Right lobe of liver (tissue), 6 donors: ENCODE data around the gene RYR3. TPM values are rescaled to one million over a fixed set of nuclear protein-coding genes. Genes with fewer than 3 reads are reported as not detected.

Experiments used
- ATAC-seq, 4 donors: fragments of 200-7000 bp; cut with Tn5 transposase; one replicate each; pipeline ENCODE4 v1.9.1; 2020; ENCODE audit warnings: mild to moderate bottlenecking in 4 of 4, moderate library complexity in 4 of 4
- DNase-seq, 3 donors: peaks; one replicate each; pipeline ENCODE4 v3.0.0-alpha.2; 2020
- H3K27ac ChIP-seq, 3 donors: fragments of 200-600 bp; one replicate each; pipeline ENCODE4 v1.8.0; 2022
- H3K27me3 ChIP-seq, 2 donors: fragments of 200-600 bp; one replicate each; pipeline ENCODE4 v1.8.0; 2022
- H3K36me3 ChIP-seq, 4 donors: fragments of 200-600 bp; sonication (generic) in 1 of 4; one replicate each; pipeline versions ENCODE4 v1.5.1 to v1.8.0; 2017 to 2022; ENCODE audit warnings: control low read depth in 1 of 4
- H3K4me1 ChIP-seq, 4 donors: fragments of 200-600 bp; sonication (generic) in 1 of 4; one replicate each; pipeline versions ENCODE4 v1.5.1 to v1.8.0; 2017 to 2022; ENCODE audit warnings: control low read depth in 1 of 4
- H3K4me3 ChIP-seq, 3 donors: fragments of 200-600 bp; one replicate each; pipeline ENCODE4 v1.8.0; 2022
- H3K9me3 ChIP-seq, 4 donors: fragments of 200-600 bp; sonication (generic) in 1 of 4; one replicate each; pipeline versions ENCODE4 v1.5.1 to v1.8.0; 2017 to 2022; ENCODE audit warnings: control low read depth in 1 of 4
- CTCF ChIP-seq, 4 donors: fragments of 200-600 bp in 3 of 4; fragments of 450-650 bp in 1 of 4; IDR thresholded peaks; one replicate each; pipeline versions ENCODE4 v1.5.1 to v1.8.0; 2016 to 2022; ENCODE audit warnings: antibody characterized with exemption in 4 of 4, mild to moderate bottlenecking in 2 of 4
- POLR2A ChIP-seq: fragments of 450-650 bp; IDR thresholded peaks from one replicate; pipeline ENCODE4 v1.6.1; 2017; ENCODE audit warnings: antibody characterized with exemption, mild to moderate bottlenecking
- WGBS: methylation state at CpG from one replicate; pipeline ENCODE4 v1.1.6; 2018; ENCODE audit warnings: low coverage, low lambda C conversion rate; ENCODE audit not compliant: insufficient coverage; ENCODE audit errors: missing lambda C conversion rate; 5-methylcytosine and 5-hydroxymethylcytosine counted together
- intact Hi-C, 2 donors: fragments of 100-400 bp; cut with DNase I; formaldehyde crosslinking; loops; one replicate each; pipeline versions ENCODE4 v1.11.2 to v1.14.1; 2022
- total RNA-seq, 6 experiments: library from RNA; depleted of rRNA in 2 of 6; stranded (reverse); fragments of >200 nt in 2 of 6; fragmentation: NEBNext Ultra II Directional in 3 of 6; extraction: Animal tissue kit (Norgen Biotek cat#: 25700) in 3 of 6; gene quantifications; one replicate each; pipeline versions ENCODE4 v1.1.0 to v1.2.4, GENCODE V29; 2016 to 2023
- donor health status: DM: no; HTN: yes; CAD: no.
- donor health status: DM: no; HTN: no; CAD: no.
- donor health status: DM: no; HTN: no; CAD: no.
- donor health status: DM: no; HTN: yes; CAD: no.
- donor health status: DM: no; HTN: yes; CAD: no.

Gene RYR3
- total RNA-seq, 6 experiments from 2014 or later, result under 0.01 to 0.31 (median 0.05) TPM; not detected in 3

DNA sequence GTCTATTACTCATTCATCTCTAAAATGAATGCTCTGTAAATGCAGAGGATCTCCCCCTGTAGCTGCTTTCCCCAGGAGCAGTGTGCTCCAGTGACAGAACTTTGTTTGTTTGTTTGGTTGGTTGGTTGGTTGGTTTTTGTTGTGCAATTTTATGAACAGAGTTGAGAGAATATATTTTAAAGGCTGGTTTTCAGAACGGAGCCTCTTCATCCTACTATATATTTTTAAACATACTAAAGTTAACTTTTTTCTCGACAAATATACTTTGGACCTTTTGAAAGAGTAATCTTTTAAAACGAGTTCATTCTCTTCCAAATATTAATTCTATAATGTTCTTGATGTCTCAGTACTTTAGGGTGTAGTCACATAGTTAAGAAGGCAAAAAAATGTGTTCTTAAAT is 20.2 kb downstream of the RYR3 start:
- 30% methylated on average over 3 of the region's 3 CpGs for WGBS
- no peak for ATAC-seq
- Histone ChIP-seq H3K9me3 (no peaks in the 10 kb centered on the region), H3K4me3 (no peak overlapping the region), H3K4me1 (no peaks in the 10 kb centered on the region), H3K36me3 (no peaks in the 10 kb centered on the region), H3K27me3 (no peaks in the 10 kb centered on the region), H3K27ac (no peak overlapping the region)
- TF ChIP-seq CTCF (IDR thresholded peaks at IDR 0.05) (no peak), POLR2A (no peak)
- DNase-seq, result no peak
- intact Hi-C loops, result no loop called here

DNA sequence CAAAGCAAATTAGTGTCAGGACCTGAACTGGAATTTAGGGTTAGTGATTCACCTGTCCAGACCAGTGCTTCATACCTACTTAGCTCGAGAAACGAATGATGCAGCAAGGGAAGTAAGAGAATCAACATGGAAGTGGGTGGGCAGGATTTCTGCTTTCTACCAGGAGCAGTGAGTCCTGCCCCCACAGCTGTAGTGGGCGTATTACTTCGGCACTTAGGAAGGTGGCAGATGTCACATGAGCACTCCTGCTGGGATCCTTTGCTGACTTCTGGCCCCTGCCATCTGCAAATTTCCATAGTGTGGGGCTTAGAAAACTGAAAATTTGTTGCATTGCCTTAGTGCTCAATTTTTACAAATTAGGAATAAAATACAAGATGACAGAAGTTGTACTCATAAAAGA is 31.2 kb downstream of the RYR3 start:
- Histone ChIP-seq H3K27ac (no peak overlapping the region), H3K9me3 (no peaks in the 10 kb centered on the region), H3K4me3 (no peak overlapping the region), H3K36me3 (no peaks in the 10 kb centered on the region), H3K27me3 (no peaks in the 10 kb centered on the region), H3K4me1 (no peaks in the 10 kb centered on the region)
- DNase-seq (no peak), ATAC-seq (no peak)
- TF ChIP-seq CTCF (IDR thresholded peaks at IDR 0.05), result no peak
- TF ChIP-seq POLR2A, result no peak
- intact Hi-C loops, result no loop called here
- 27% methylated on average over 2 of the region's 4 CpGs for WGBS

DNA sequence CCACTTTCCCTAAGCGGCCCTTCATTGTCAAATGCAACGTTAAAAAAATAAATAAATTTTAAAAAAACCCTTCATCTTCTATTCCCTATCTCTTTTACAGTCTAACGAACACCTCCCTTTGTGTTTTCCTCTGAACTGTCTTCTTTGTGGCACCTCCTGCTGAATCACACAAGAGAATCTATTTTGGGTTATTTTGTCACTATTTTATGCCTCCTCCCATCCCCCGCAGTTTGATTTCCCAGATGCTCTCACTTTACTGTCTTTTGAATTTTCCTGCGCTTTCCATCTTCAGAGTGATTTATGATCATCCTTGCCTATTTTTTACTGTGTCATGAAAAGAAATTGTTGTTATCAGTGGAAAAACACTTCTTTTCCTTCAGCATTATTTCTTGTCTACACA is 32.5 kb downstream of the RYR3 start:
- no peaks in the 10 kb centered on the region for H3K4me1 ChIP-seq
- H3K36me3 ChIP-seq, result no peaks in the 10 kb centered on the region
- 54% methylated on average over 5 of the region's 5 CpGs for WGBS
- no peak overlapping the region for H3K27ac ChIP-seq
- no peaks in the 10 kb centered on the region for H3K27me3 ChIP-seq
- ATAC-seq, result no peak
- DNase-seq, result no peak
- TF ChIP-seq POLR2A, result no peak
- no peak for TF ChIP-seq CTCF (IDR thresholded peaks at IDR 0.05)
- H3K4me3 ChIP-seq, result no peak overlapping the region
- intact Hi-C loops, result no loop called here
- no peaks in the 10 kb centered on the region for H3K9me3 ChIP-seq

GRCh38 chr15:33344111-33344510 is 33.3 kb downstream of the RYR3 start:
- DNase-seq (no peak), ATAC-seq (no peak)
- Histone ChIP-seq H3K27ac (no peak overlapping the region), H3K9me3 (no peaks in the 10 kb centered on the region), H3K27me3 (no peaks in the 10 kb centered on the region), H3K36me3 (no peaks in the 10 kb centered on the region), H3K4me1 (no peaks in the 10 kb centered on the region), H3K4me3 (no peak overlapping the region)
- WGBS, result 72% methylated on average over 2 of the region's 2 CpGs
- intact Hi-C loops, result no loop called here
- TF ChIP-seq CTCF (IDR thresholded peaks at IDR 0.05) (no peak), POLR2A (no peak)

GRCh38 chr15:33344530-33344929 is 33.8 kb downstream of the RYR3 start:
- ATAC-seq (no peak), DNase-seq (no peak)
- no peaks in the 10 kb centered on the region for H3K27me3 ChIP-seq
- TF ChIP-seq CTCF (IDR thresholded peaks at IDR 0.05), result no peak
- TF ChIP-seq POLR2A, result no peak
- no peaks in the 10 kb centered on the region for H3K9me3 ChIP-seq
- no peak overlapping the region for H3K27ac ChIP-seq
- 69% methylated on average over 1 of the region's 1 CpG for WGBS
- no peak overlapping the region for H3K4me3 ChIP-seq
- intact Hi-C loops, result no loop called here
- H3K36me3 ChIP-seq, result no peaks in the 10 kb centered on the region
- no peaks in the 10 kb centered on the region for H3K4me1 ChIP-seq
